Thyroid gland (tissue), 4 donors: ENCODE data around the gene SDCCAG8. TPM values are rescaled to one million over a fixed set of nuclear protein-coding genes. Genes with fewer than 3 reads are reported as not detected.

Experiments used
- DNase-seq, 2 donors: peaks; one replicate each; pipeline ENCODE4 v3.0.0-alpha.2; 2019
- H3K27ac ChIP-seq, 3 donors: fragments of 200-600 bp; sonication (generic); 1 replicate in 2 of 3; 2 replicates in 1 of 3; pipeline ENCODE4 v1.5.1; 2016 to 2019; ENCODE audit warnings: mild to moderate bottlenecking in 1 of 3, moderate library complexity in 1 of 3
- H3K27me3 ChIP-seq: fragments of 200-600 bp; sonication (generic); one replicate; pipeline ENCODE4 v1.5.1; 2019
- H3K36me3 ChIP-seq, 2 donors: fragments of 200-600 bp; sonication (generic); one replicate each; pipeline ENCODE4 v1.5.1; 2016 to 2019
- H3K4me1 ChIP-seq, 2 donors: fragments of 200-600 bp; sonication (generic); one replicate each; pipeline ENCODE4 v1.5.1; 2017 to 2019
- H3K4me3 ChIP-seq, 3 donors: fragments of 200-600 bp; sonication (generic); replicated peaks in 1 of 3; 1 replicate in 2 of 3; 2 replicates in 1 of 3; pipeline ENCODE4 v1.5.1; 2016; ENCODE audit warnings: mild to moderate bottlenecking in 1 of 3
- H3K9me3 ChIP-seq: fragments of 200-600 bp; sonication (generic); one replicate; pipeline ENCODE4 v1.5.1; 2017
- CTCF ChIP-seq, 6 experiments: fragments of 200-600 bp in 3 of 6; fragments of 450-650 bp in 3 of 6; sonication (generic) in 3 of 6; IDR thresholded peaks; one replicate each; pipeline ENCODE4 v1.5.1; 2016 to 2019; ENCODE audit warnings: antibody characterized with exemption in 6 of 6, mild to moderate bottlenecking in 2 of 6, inconsistent platforms in 1 of 6, moderate library complexity in 1 of 6
- POLR2A ChIP-seq, 2 donors: fragments of 450-650 bp; IDR thresholded peaks; one replicate each; pipeline ENCODE4 v1.6.1; 2017; ENCODE audit warnings: antibody characterized with exemption in 2 of 2, mild to moderate bottlenecking in 2 of 2, moderate library complexity in 1 of 2
- whole genome bisulfite sequencing, 2 donors: methylation state at CpG; one replicate each; pipeline ENCODE4 v1.1.5; 2017; 5-methylcytosine and 5-hydroxymethylcytosine counted together
- intact Hi-C: fragments of 100-400 bp; cut with DNase I; formaldehyde crosslinking; loops from one replicate; pipeline ENCODE4 v1.15.1; 2023
- total RNA-seq, 4 donors: library from RNA; depleted of rRNA; stranded (reverse); fragments of >200 nt; gene quantifications; one replicate each; pipeline ENCODE4 v1.2.3, GENCODE V29; 2016

Gene SDCCAG8
- total RNA-seq, 4 donors from 2014 or later: 105 to 193 (median 115) TPM

GRCh38 chr1:243266231-243266630 lies 10.4 kb downstream of the SDCCAG8 start:
- Histone ChIP-seq H3K27me3 (no peaks in the 10 kb centered on the region), H3K27ac (no peak overlapping the region), H3K4me1 (peaks cover 2 to 27% of the 10 kb centered on the region in 2 donors), H3K4me3 (no peak overlapping the region), H3K36me3 (no peaks in the 10 kb centered on the region), H3K9me3 (no peaks in the 10 kb centered on the region)
- WGBS, 2 donors: 95 to 98% methylated on average over 4 of the region's 4 CpGs
- intact Hi-C loops: no loop called here
- no peak for DNase-seq
- TF ChIP-seq POLR2A (IDR thresholded peaks at IDR 0.05): no peak
- no peak for TF ChIP-seq CTCF (IDR thresholded peaks at IDR 0.05)

GRCh38 chr1:243267471-243267880 lies 11.6 kb downstream of the SDCCAG8 start:
- Histone ChIP-seq H3K27ac (no peak overlapping the region), H3K4me1 (peaks cover 2 to 32% of the 10 kb centered on the region in 2 donors), H3K27me3 (no peaks in the 10 kb centered on the region), H3K9me3 (no peaks in the 10 kb centered on the region), H3K36me3 (no peaks in the 10 kb centered on the region), H3K4me3 (no peak overlapping the region)
- TF ChIP-seq CTCF (IDR thresholded peaks at IDR 0.05) (no peak), POLR2A (IDR thresholded peaks at IDR 0.05) (no peak)
- DNase-seq: no peak
- 76 to 87% methylated on average over 10 of the region's 10 CpGs for WGBS, 2 donors
- intact Hi-C loops: no loop called here

- H3K9me3 ChIP-seq: no peaks in the 10 kb centered on the region
- TF ChIP-seq CTCF (IDR thresholded peaks at IDR 0.05) (no peak), POLR2A (IDR thresholded peaks at IDR 0.05) (no peak)
- H3K4me1 ChIP-seq: peaks cover 2 to 32% of the 10 kb centered on the region in 2 donors
- no peaks in the 10 kb centered on the region for H3K36me3 ChIP-seq
- no peak overlapping the region for H3K4me3 ChIP-seq
- intact Hi-C loops: no loop called here
- H3K27ac ChIP-seq: peak overlapping the region in 1 of 3 donors; percentile 12
- 83 to 85% methylated on average over 12 of the region's 12 CpGs for WGBS, 2 donors
- no peak for DNase-seq
- H3K27me3 ChIP-seq: no peaks in the 10 kb centered on the region
Measured at GRCh38 chr1:243267914-243268653, 12.2 kb downstream of the SDCCAG8 start.

- WGBS, 2 donors: 72 to 74% methylated on average over 13 of the region's 13 CpGs
- Histone ChIP-seq H3K4me1 (peaks cover 2 to 29% of the 10 kb centered on the region in 2 donors), H3K27ac (peak overlapping the region in 1 of 3 donors; percentile 12), H3K4me3 (no peak overlapping the region), H3K27me3 (no peaks in the 10 kb centered on the region), H3K9me3 (no peaks in the 10 kb centered on the region), H3K36me3 (peaks cover 0 to under 1% of the 10 kb centered on the region in 2 donors)
- TF ChIP-seq CTCF (IDR thresholded peaks at IDR 0.05): no peak
- TF ChIP-seq POLR2A (IDR thresholded peaks at IDR 0.05): no peak
- DNase-seq: peak in 1 of 2 donors; percentile 21
- intact Hi-C loops: no loop called here
Measured at GRCh38 chr1:243268751-243269460, 13.1 kb downstream of the SDCCAG8 start.

GRCh38 chr1:243269461-243269801 lies 13.6 kb downstream of the SDCCAG8 start:
- intact Hi-C loops: no loop called here
- H3K4me3 ChIP-seq: no peak overlapping the region
- H3K27me3 ChIP-seq: no peaks in the 10 kb centered on the region
- WGBS, 2 donors: 80 to 90% methylated on average over 4 of the region's 4 CpGs
- peaks cover 0 to 6% of the 10 kb centered on the region in 2 donors for H3K36me3 ChIP-seq
- DNase-seq: no peak
- no peak overlapping the region for H3K27ac ChIP-seq
- peaks cover 2 to 24% of the 10 kb centered on the region in 2 donors for H3K4me1 ChIP-seq
- H3K9me3 ChIP-seq: no peaks in the 10 kb centered on the region
- TF ChIP-seq CTCF (IDR thresholded peaks at IDR 0.05) (no peak), POLR2A (IDR thresholded peaks at IDR 0.05) (no peak)
